Colonic mucosa (tissue), 4 donors: ENCODE data around the gene MRPL27. TPM values are rescaled to one million over a fixed set of nuclear protein-coding genes. Genes with fewer than 3 reads are reported as not detected.

Source experiments
- DNase-seq: peaks from one replicate; pipeline ENCODE4 v3.0.0-alpha.2; 2020
- H3K27ac ChIP-seq: fragments of 200-600 bp; one replicate; pipeline ENCODE4 v1.8.0; 2021
- H3K27me3 ChIP-seq: fragments of 200-600 bp; one replicate; pipeline ENCODE4 v1.8.0; 2021
- H3K36me3 ChIP-seq: fragments of 200-600 bp; one replicate; pipeline ENCODE4 v1.8.0; 2021
- H3K4me1 ChIP-seq: fragments of 200-600 bp; one replicate; pipeline ENCODE4 v1.8.0; 2021; ENCODE audit warnings: mild to moderate bottlenecking
- H3K4me3 ChIP-seq: fragments of 200-600 bp; one replicate; pipeline ENCODE4 v1.8.0; 2021
- H3K9ac ChIP-seq, 2 donors: one replicate each; pipeline ENCODE4 v1.7.0; 2013; ENCODE audit warnings: control low read depth in 2 of 2, low read depth in 2 of 2, low read length in 2 of 2
- H3K9me3 ChIP-seq: fragments of 200-600 bp; one replicate; pipeline ENCODE4 v1.8.0; 2021
- CTCF ChIP-seq: fragments of 200-600 bp; IDR thresholded peaks from one replicate; pipeline ENCODE4 v1.8.0; 2022; ENCODE audit warnings: antibody characterized with exemption, mild to moderate bottlenecking
- intact Hi-C: fragments of 100-400 bp; cut with DNase I; formaldehyde crosslinking; loops from one replicate; pipeline ENCODE4 v1.14.1; 2022
- total RNA-seq, 2 donors: library from RNA; stranded (reverse); fragmentation: NEBNext Ultra II Directional in 1 of 2; extraction: Animal tissue kit (Norgen Biotek cat#: 25700) in 1 of 2; gene quantifications; one replicate each; pipeline ENCODE4 v1.2.1, GENCODE V29; 2021
- donor health status: healthy.
- donor health status: DM: no; HTN: no; CAD: no.
- donor health status: DM: no; HTN: no; CAD: no.

The MRPL27 gene
- total RNA-seq, 2 donors from 2014 or later, result 71.7 to 135 TPM

GRCh38 chr17:50381260-50381815, 8.4 kb upstream of the MRPL27 start:
- Histone ChIP-seq H3K9me3 (no peaks in the 10 kb centered on the region), H3K9ac (no peak overlapping the region), H3K36me3 (peaks cover 33% of the 10 kb centered on the region), H3K4me1 (no peaks in the 10 kb centered on the region), H3K4me3 (no peak overlapping the region), H3K27me3 (no peaks in the 10 kb centered on the region), H3K27ac (no peak overlapping the region)
- TF ChIP-seq CTCF, result no peak
- DNase-seq, result no peak
- intact Hi-C loops, result no loop called here

GRCh38 chr17:50380369-50381259, 7.6 kb upstream of the MRPL27 start:
- no peak for TF ChIP-seq CTCF
- Histone ChIP-seq H3K27ac (no peak overlapping the region), H3K36me3 (peaks cover 26% of the 10 kb centered on the region), H3K4me3 (no peak overlapping the region), H3K27me3 (no peaks in the 10 kb centered on the region), H3K4me1 (no peaks in the 10 kb centered on the region), H3K9me3 (no peaks in the 10 kb centered on the region), H3K9ac (peak overlapping the region in 1 of 2 donors; percentile 3)
- intact Hi-C loops, result no loop called here
- no peak for DNase-seq

- Histone ChIP-seq H3K9ac (no peak overlapping the region), H3K27me3 (no peaks in the 10 kb centered on the region), H3K27ac (no peak overlapping the region), H3K4me1 (no peaks in the 10 kb centered on the region), H3K9me3 (no peaks in the 10 kb centered on the region), H3K36me3 (peaks cover 19% of the 10 kb centered on the region), H3K4me3 (no peak overlapping the region)
- intact Hi-C loops, result no loop called here
- no peak for TF ChIP-seq CTCF
- DNase-seq, result no peak
Observed at GRCh38 chr17:50379351-50380132, 6.6 kb upstream of the MRPL27 start.

- TF ChIP-seq CTCF, result no peak
- H3K4me3 ChIP-seq, result no peak overlapping the region
- peak; percentile 30 for DNase-seq
- peaks cover 4% of the 10 kb centered on the region for H3K36me3 ChIP-seq
- peaks cover 12% of the 10 kb centered on the region for H3K4me1 ChIP-seq
- intact Hi-C loops, result no loop called here
- no peaks in the 10 kb centered on the region for H3K27me3 ChIP-seq
- H3K27ac ChIP-seq, result peak overlapping the region; percentile 12
- H3K9ac ChIP-seq, result peak overlapping the region in 1 of 2 donors; percentile 7
- H3K9me3 ChIP-seq, result no peaks in the 10 kb centered on the region
Observed at GRCh38 chr17:50375858-50376538, 3.0 kb upstream of the MRPL27 start.

- Histone ChIP-seq H3K36me3 (peaks cover 5% of the 10 kb centered on the region), H3K9ac (no peak overlapping the region), H3K4me1 (peaks cover 12% of the 10 kb centered on the region), H3K9me3 (no peaks in the 10 kb centered on the region), H3K27ac (no peak overlapping the region), H3K4me3 (peak overlapping the region; percentile 56), H3K27me3 (no peaks in the 10 kb centered on the region)
- no peak for TF ChIP-seq CTCF
- intact Hi-C loops, result no loop called here
- no peak for DNase-seq
Observed at GRCh38 chr17:50373705-50374104, 721 bp upstream of the MRPL27 start.
